WERI-Rb-1 (cell line): ENCODE data around the gene ZNF534.
"Not testable (repeated sequence)": the region's sequence is repeated elsewhere in the genome, so short reads cannot be mapped to it uniquely, and the experiment has no call there.

Experiments
- DNase-seq: peaks from one replicate; pipeline ENCODE4 v3.0.0-alpha.2; 2020
- H3K27ac ChIP-seq: fragments of 250-450 bp; sonication (Bioruptor Pico); 2 replicates; pipeline ENCODE4 v1.5.1; 2020; ENCODE audit warnings: mild to moderate bottlenecking, moderate library complexity
- H3K27me3 ChIP-seq: fragments of 250-450 bp; sonication (Bioruptor Pico); 2 replicates; pipeline ENCODE4 v1.5.1; 2021; ENCODE audit warnings: mild to moderate bottlenecking, low read depth, moderate library complexity; ENCODE audit not compliant: insufficient read depth, severe bottlenecking
- H3K36me3 ChIP-seq: fragments of 250-450 bp; sonication (Bioruptor Pico); 2 replicates; pipeline ENCODE4 v1.5.1; 2020; ENCODE audit warnings: mild to moderate bottlenecking, moderate library complexity
- H3K4me3 ChIP-seq: 2 replicates; pipeline ENCODE4 v1.5.1; 2011; ENCODE audit warnings: low read depth, mild to moderate bottlenecking, control low read depth, low read length
- H3K9me3 ChIP-seq: fragments of 250-450 bp; sonication (Bioruptor Pico); 2 replicates; pipeline ENCODE4 v1.5.1; 2021; ENCODE audit warnings: mild to moderate bottlenecking, moderate library complexity; ENCODE audit not compliant: severe bottlenecking
- CTCF ChIP-seq: IDR thresholded peaks from 2 replicates; pipeline ENCODE4 v1.5.1; 2011; ENCODE audit warnings: low read depth, mild to moderate bottlenecking, control low read depth, inconsistent platforms, low read length

ZNF534 gene

GRCh38 chr19:52492994-52493470 lies 64.1 kb downstream of the ZNF534 start:
- peaks cover 10% of the 10 kb centered on the region for H3K36me3 ChIP-seq
- no peak for TF ChIP-seq CTCF
- no peaks in the 10 kb centered on the region for H3K27me3 ChIP-seq
- H3K4me3 ChIP-seq: no peak overlapping the region
- DNase-seq: no peak
- no peak overlapping the region for H3K27ac ChIP-seq
- peaks cover 2% of the 10 kb centered on the region for H3K9me3 ChIP-seq

DNA sequence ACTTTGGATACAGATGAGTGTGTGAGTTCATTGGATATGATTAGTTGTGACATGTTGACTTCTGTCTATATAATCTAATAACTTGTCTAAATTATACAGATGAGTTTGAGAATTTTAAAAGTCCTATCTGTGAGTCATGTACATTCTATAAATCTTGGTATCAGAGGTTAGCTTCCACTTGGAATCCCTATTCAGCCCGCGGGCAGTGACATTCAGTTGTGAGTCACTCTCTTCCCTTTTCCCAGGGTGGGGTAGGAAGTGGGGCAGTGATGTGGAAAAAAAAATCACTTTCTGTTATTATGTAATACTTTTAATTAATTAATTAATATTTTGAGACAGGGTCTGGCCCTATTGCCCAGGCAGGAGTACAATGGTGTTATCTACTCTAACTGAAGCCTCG lies 65.6 kb downstream of the ZNF534 start:
- H3K27me3 ChIP-seq: no peaks in the 10 kb centered on the region
- no peak for DNase-seq
- H3K4me3 ChIP-seq: no peak overlapping the region
- no peak overlapping the region for H3K27ac ChIP-seq
- no peak for TF ChIP-seq CTCF
- peaks cover 10% of the 10 kb centered on the region for H3K36me3 ChIP-seq
- peaks cover 2% of the 10 kb centered on the region for H3K9me3 ChIP-seq

DNA sequence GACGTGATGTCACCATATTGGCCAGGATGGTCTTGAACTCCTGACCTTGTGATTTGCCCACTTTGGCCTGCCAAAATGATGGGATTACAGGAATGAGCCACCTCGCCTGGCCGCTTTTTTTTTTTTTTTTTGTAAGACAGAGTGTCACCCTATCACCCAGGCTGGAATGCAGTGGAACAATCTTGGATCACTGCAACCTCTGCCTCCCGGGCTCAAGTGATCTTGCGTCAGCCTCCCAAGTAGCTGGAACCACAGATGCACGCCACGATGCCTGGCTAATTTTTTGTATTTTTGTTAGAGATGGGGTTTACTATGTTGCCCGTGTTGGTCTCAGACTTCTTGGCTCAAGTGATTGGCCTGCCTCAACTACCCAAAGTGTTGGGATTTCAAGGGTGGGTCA lies 69.6 kb downstream of the ZNF534 start:
- no peak for DNase-seq
- no peaks in the 10 kb centered on the region for H3K9me3 ChIP-seq
- H3K27me3 ChIP-seq: no peaks in the 10 kb centered on the region
- H3K4me3 ChIP-seq: no peak overlapping the region
- H3K36me3 ChIP-seq: peaks cover 7% of the 10 kb centered on the region
- H3K27ac ChIP-seq: no peak overlapping the region
- no peak for TF ChIP-seq CTCF

- not testable (repeated sequence) for H3K27me3 ChIP-seq, H3K27ac ChIP-seq, DNase-seq, H3K9me3 ChIP-seq, H3K4me3 ChIP-seq
- peaks cover 10% of the 10 kb centered on the region for H3K36me3 ChIP-seq
Observed at GRCh38 chr19:52500474-52500873, 71.5 kb downstream of the ZNF534 start.

GRCh38 chr19:52500991-52501390 lies 72.0 kb downstream of the ZNF534 start:
- peaks cover 12% of the 10 kb centered on the region for H3K36me3 ChIP-seq
- H3K9me3 ChIP-seq, H3K27ac ChIP-seq, H3K4me3 ChIP-seq, DNase-seq, H3K27me3 ChIP-seq: not testable (repeated sequence)
